ENCODE results near the gene ITPK1. TPM values are rescaled to one million over a fixed set of nuclear protein-coding genes. Genes with fewer than 3 reads are reported as not detected.

ITPK1 gene
- total RNA-seq, 2 experiments from 2014 or later: 17.8 to 34.7 TPM

GRCh38 chr14:92959189-92959531 is 156.6 kb downstream of the ITPK1 start:
- no peaks in the 10 kb centered on the region for H4K20me1 ChIP-seq (ENCODE audit: insufficient read depth, low read length)
- ChIA-PET POLR2A (no interaction called here), CTCF (ENCODE audit: unreplicated experiment) (no interaction called here)
- no peak overlapping the region for H3K27ac ChIP-seq (ENCODE audit: low read depth, low read length, poor library complexity, severe bottlenecking)
- no peaks in the 10 kb centered on the region for H3K4me1 ChIP-seq (ENCODE audit: insufficient read depth, low read length, poor library complexity, severe bottlenecking)
- H3K9me3 ChIP-seq (ENCODE audit: low read length): no peaks in the 10 kb centered on the region
- intact Hi-C loops (cut with micrococcal nuclease; ENCODE audit: unreplicated experiment): no loop called here
- no peaks in the 10 kb centered on the region for H3K9me2 ChIP-seq (ENCODE audit: insufficient read depth, low read length)
- no peak overlapping the region for H3K4me3 ChIP-seq (ENCODE audit: low read depth, low read length, poor library complexity, severe bottlenecking)
- no peaks in the 10 kb centered on the region for H3K36me3 ChIP-seq (ENCODE audit: insufficient read depth, low read length)
- BruUV-seq (replicated peaks): no TSS peak
- no peak overlapping the region for H3K4me2 ChIP-seq (ENCODE audit: low read length)
- no peak for DNase-seq (ENCODE audit: low spot score)
- H2AFZ ChIP-seq (ENCODE audit: low read length): no peak overlapping the region
- no peaks in the 10 kb centered on the region for H3K79me2 ChIP-seq (ENCODE audit: insufficient read depth, low read depth, low read length)
- no peak for TF ChIP-seq CTCF (conservative IDR thresholded peaks at IDR 0.05; ENCODE audit: low read length)
- TF ChIP-seq EZH2phosphoT487 (IDR thresholded peaks at IDR 0.05; ENCODE audit: borderline replicate concordance, low read depth, low read length): no peak

GRCh38 chr14:92958373-92959188 is 157.1 kb downstream of the ITPK1 start:
- Histone ChIP-seq H3K36me3 (ENCODE audit: insufficient read depth, low read length) (no peaks in the 10 kb centered on the region), H3K9me3 (ENCODE audit: low read length) (no peaks in the 10 kb centered on the region), H3K4me2 (ENCODE audit: low read length) (no peak overlapping the region), H4K20me1 (ENCODE audit: insufficient read depth, low read length) (no peaks in the 10 kb centered on the region), H3K27ac (ENCODE audit: low read depth, low read length, poor library complexity, severe bottlenecking) (no peak overlapping the region), H3K79me2 (ENCODE audit: insufficient read depth, low read depth, low read length) (no peaks in the 10 kb centered on the region), H2AFZ (ENCODE audit: low read length) (no peak overlapping the region), H3K4me1 (ENCODE audit: insufficient read depth, low read length, poor library complexity, severe bottlenecking) (no peaks in the 10 kb centered on the region), H3K9me2 (ENCODE audit: insufficient read depth, low read length) (no peaks in the 10 kb centered on the region), H3K4me3 (ENCODE audit: low read depth, low read length, poor library complexity, severe bottlenecking) (no peak overlapping the region)
- TF ChIP-seq CTCF (conservative IDR thresholded peaks at IDR 0.05; ENCODE audit: low read length): no peak
- TF ChIP-seq EZH2phosphoT487 (IDR thresholded peaks at IDR 0.05; ENCODE audit: borderline replicate concordance, low read depth, low read length): no peak
- no peak for DNase-seq (ENCODE audit: low spot score)
- no TSS peak for BruUV-seq (replicated peaks)
- intact Hi-C loops (cut with micrococcal nuclease; ENCODE audit: unreplicated experiment): no loop called here
- CTCF ChIA-PET (ENCODE audit: unreplicated experiment): no interaction called here
- POLR2A ChIA-PET: no interaction called here

- Histone ChIP-seq H3K27ac (ENCODE audit: low read depth, low read length, poor library complexity, severe bottlenecking) (no peak overlapping the region), H3K36me3 (ENCODE audit: insufficient read depth, low read length) (no peaks in the 10 kb centered on the region), H3K4me3 (ENCODE audit: low read depth, low read length, poor library complexity, severe bottlenecking) (no peak overlapping the region), H3K9me3 (ENCODE audit: low read length) (no peaks in the 10 kb centered on the region), H3K79me2 (ENCODE audit: insufficient read depth, low read depth, low read length) (no peaks in the 10 kb centered on the region), H4K20me1 (ENCODE audit: insufficient read depth, low read length) (no peaks in the 10 kb centered on the region), H2AFZ (ENCODE audit: low read length) (no peak overlapping the region), H3K4me1 (ENCODE audit: insufficient read depth, low read length, poor library complexity, severe bottlenecking) (no peaks in the 10 kb centered on the region), H3K9me2 (ENCODE audit: insufficient read depth, low read length) (no peaks in the 10 kb centered on the region), H3K4me2 (ENCODE audit: low read length) (no peak overlapping the region)
- TF ChIP-seq CTCF (conservative IDR thresholded peaks at IDR 0.05; ENCODE audit: low read length) (no peak), EZH2phosphoT487 (IDR thresholded peaks at IDR 0.05; ENCODE audit: borderline replicate concordance, low read depth, low read length) (no peak)
- POLR2A ChIA-PET: no interaction called here
- no TSS peak for BruUV-seq (replicated peaks)
- intact Hi-C loops (cut with micrococcal nuclease; ENCODE audit: unreplicated experiment): no loop called here
- DNase-seq (ENCODE audit: low spot score): no peak
- CTCF ChIA-PET (ENCODE audit: unreplicated experiment): no interaction called here
These were observed 158.8 kb downstream of the ITPK1 start for GRCh38 chr14:92956961-92957360.

All from OCI-LY7 (cell line).